ENCODE data around the gene LAMB4.

The LAMB4 gene

DNA sequence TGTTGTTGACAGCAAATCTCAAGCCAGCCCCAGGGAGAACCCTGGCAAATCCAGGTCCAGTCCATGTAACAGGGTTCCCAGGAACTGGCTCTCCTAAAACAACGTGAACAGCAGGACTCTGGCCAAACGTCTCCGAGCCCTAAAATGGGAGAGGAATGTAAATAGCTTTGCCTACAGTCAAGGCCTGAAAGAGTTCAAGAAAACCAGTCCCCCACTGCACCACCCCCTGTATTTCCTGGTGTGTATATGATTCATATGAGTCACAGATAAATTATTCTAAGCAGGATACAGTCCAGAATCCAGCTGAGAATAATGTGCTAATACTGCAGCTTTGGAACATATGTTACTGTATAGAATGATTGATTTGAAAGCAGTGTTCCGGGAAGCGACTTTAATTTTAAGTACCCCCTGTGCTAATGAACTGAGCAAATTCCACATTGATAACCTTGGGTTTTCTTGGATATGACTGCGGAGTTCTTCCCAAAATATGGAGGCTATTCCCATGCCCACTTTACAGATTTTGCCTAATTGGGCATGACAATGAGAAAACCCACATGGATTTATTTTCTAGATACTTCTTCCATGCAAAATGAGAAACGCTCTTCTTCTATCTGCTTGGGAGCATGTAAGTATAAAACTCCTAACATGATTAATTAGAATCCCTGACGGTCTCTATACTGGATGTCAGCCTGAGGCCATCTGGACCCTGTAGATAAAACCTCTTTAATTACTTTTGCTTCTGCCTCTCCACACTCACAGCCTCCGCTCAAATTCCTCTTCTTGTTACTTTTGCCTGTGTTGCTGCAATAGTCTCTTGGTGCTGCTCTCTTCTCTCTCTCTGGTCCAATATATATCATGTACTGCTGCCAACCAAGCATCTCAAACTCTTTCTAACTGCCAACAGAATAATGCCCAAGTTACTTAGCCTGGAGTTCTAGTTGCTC, 50.2 kb downstream of the LAMB4 start:
- DNase-seq (ENCODE audit: low read depth), result no peak

DNA sequence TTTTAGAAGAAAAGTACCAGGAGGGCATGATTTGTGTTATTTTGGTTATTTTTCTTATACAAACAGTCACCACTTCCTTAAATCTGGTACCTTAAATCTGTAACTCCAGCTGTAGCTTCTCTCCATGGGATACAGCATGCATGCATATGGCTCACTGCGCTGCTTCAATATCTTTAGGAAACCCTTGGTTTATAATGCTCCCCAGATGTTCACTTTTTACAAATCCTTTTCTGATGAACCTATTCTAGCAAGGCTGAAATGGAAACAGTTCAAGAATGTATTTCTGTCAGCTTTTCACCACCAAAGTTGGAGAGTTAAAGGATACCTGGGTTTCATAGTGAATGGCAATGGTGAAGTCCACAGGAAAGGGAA, 50.9 kb downstream of the LAMB4 start:
- DNase-seq (ENCODE audit: low read depth), result no peak

DNA sequence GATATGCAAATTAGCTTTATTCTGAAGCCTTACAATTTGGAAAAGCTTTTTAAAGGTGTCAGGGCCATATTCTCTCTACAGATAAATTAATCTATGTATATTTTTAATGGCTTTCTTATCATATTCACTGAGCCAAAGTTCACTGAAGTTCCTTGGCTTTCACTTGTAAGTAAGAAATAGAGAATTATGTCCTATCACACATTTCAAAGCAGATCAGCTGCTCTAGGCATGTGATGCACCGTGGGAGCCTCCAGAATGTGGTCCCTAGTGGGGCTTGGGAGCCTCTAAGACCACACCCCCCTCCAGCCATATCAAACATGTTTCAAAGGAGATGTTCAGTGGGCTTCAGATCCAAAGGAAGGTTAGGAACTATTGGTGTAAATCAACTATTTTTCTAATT, 51.5 kb downstream of the LAMB4 start:
- DNase-seq (ENCODE audit: low read depth), result no peak

DNA sequence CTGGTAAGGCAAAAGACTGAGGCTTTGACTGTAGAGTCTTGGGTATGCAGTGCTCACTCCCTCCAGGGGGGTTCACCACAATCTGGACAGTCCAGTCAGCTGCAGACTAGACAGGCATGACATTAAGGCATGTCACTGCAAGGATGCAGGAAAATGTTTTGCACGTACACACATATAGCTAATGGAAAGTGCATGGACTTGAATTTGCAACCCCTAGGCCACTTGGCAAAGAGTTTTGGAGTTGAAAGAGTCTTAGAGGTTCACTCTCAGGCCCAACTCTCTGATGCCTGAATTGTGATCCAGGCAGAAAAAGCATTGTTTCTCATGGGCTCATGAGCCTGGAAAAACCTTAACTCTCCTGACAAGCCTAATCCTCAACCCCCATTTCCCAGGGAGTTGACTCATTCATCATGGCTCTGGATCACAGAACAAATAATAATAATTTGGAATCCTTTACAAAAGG, 51.9 kb downstream of the LAMB4 start:
- DNase-seq (ENCODE audit: low read depth), result no peak

DNA sequence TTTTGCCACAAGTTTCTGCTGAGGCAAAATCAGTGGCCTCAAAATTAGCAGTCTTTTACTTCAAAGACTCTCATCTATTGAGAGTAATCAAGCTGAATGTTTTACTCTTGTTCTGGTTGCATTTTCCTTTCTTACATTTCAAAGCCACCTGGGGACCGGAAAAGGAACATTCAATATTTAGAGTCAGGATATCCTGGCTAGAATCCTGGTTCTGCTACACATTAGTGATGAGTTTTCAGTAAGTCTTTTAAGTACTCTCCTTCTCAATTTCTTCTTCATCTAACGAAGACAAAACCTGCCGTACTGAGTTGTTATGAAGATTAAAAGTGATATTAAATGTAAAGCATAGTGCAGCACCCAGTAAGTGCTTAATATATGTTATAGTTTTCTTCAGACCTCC, 52.5 kb downstream of the LAMB4 start:
- DNase-seq (ENCODE audit: low read depth), result no peak

DNA sequence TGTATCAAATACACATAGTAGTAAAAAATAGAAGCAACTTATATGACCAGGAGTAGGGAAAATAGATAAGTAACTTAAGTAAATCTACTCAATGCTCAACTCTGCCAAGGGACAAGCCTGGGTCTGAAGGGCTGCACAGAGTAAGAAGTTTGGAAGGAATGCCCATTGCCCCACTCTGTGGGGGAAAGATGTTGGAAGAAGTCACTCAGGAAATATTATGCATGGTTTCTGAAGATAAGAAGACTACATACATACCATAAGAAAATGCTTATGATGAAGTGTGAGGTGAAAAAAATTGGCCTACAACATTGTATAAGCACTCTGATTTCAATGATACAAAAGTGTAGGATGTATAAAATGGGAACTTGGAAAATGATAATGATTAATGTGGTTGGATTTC, 54.0 kb downstream of the LAMB4 start:
- no peak for DNase-seq (ENCODE audit: low read depth)

DNA sequence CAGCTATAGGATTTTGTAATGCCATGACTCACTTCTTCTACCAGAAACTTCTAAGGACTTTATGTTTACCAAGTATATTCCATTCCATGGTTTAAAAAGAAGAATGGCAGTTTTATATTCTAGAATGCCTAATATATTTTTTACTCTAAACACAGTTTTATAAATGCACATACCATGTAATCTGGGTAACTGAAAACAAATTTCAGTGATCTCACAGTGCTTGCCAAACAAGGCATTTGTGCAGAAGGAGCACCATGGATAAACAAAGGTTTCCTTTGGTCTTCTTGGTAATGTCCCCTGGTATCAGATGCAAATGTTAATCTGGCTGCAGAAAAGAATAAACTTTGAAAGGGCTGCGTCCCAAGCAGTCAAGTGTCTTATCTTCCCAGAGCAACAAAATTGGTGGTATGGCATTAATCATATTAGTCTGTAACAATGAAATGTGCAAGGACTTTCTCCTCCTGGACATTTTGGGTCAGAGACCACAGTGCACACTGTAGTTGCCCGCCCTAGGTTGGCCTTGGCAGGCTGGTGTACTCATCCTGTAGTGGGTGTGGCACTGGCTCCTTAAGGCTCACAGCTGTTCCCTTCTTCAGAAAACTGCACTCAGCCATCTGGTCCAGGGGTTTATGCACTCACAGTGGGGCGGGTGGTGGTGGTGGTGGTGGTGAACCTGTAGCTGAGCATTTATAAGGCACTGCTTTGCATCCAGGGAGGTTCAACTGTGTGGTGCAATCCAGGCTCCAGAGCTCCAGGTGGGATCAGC, 56.7 kb downstream of the LAMB4 start:
- DNase-seq (ENCODE audit: low read depth), result no peak

DNA sequence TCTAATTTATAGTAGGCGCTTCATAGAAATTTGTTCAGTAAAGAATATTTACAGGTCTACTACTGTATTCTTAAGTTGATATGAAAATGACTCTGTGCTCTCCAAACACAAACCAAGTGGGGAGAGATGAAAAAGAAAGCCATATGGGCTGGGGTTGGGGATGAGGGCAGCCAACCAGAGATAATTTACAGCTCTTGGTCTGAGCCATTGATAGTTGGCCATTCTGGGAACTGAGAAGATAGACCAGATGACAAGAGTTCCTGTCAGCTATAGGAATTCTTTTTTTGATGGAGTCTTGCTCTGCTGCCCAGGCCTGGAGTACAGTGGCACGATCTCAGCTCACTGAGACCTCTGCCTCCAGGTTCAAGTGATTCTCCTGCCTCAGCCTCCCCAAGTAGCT, 57.4 kb downstream of the LAMB4 start:
- DNase-seq (ENCODE audit: low read depth), result no peak

DNA sequence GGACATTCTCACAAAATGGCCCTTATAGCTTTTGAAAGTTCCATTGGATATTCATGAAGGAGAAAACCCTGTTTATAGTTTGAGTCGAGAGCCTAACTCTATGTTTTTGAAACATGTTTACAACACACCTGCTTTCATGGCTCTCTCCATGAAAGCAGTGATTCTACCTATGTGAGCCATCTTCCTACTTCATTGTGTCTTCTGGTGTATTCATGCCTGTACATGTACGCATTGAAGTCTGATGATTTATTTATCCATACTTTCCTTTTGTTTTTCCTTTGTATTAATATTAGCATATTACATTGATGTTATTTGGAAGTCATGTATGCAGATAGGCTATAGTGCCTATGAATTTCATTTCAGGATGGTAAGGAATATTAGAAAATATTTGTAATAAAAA, 58.0 kb downstream of the LAMB4 start:
- DNase-seq (ENCODE audit: low read depth), result no peak

DNA sequence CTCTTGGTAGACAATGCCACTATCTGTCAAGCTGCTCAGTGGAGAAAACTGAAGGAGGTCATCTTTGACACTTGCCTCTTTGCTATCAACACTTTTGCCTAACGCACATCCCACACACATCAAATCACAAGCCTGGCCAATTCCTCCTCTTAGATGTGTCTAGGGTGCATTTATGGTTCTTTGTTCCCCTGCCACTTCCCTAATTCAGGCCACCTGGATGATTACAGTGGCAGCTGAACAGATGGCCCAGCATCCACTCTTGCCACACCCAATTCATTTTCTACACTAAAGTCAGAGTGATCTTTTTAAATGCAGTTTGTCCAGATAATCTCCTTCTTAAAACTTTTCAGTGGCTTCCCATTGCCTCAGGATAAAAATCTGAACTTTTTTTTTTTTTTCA, 58.6 kb downstream of the LAMB4 start:
- no peak for DNase-seq (ENCODE audit: low read depth)

DNA sequence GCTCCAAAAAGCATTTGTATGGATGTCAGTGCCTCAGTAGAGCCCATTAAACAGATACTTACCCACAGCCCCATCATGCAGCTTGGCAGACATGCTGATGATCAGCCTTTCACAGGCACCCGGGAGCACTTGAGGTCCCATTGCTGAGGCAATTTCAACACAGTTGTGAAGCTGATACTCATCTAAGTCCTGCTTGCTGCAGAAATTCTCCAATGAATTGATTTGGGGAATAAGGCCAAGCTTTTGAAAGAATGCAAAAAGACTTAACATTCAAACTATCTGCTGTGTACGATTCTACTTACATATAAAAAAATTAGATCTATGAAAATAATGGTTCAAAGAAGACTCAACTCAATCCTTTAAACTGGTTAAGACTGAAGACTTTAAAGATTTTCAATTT, 60.5 kb downstream of the LAMB4 start:
- DNase-seq (ENCODE audit: low read depth), result no peak

DNA sequence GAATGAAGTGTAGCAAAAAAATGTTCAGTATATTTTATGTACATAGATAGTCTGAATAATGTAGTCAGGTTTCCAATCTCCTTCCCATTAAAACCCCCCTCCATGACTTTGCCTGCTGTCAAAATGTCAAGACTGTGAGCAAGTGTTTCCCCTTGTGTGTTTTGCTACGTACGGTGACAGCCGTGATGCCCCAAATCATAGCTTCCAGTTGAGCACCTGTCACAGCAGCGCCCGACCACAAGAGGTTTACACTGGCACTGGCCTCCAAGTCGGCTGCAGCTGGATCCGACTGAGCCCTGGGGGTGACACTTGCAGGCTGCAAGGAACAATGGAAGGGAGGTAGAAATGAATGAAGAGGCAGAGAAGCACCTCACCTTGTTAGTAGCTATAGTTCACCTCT, 62.3 kb downstream of the LAMB4 start:
- DNase-seq (ENCODE audit: low read depth), result no peak

DNA sequence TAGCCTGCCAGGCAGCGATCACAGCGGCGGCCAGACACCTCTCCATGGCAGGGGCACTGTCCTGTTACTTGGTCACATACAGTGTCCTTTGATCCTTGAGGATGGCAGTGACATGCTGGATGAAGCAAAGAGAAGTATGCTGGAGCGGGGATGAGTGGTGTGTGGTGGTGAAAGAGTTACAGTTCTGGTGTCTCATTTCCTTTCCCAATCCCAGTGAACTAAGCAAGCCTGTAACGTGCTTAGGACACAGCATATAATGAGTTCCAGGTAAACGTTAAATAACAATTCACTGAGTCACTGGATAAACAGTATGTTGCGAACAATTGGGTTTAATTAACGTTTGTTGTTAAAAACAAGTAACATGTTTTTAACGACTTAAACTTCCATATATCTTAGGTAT, 63.7 kb downstream of the LAMB4 start:
- no peak for DNase-seq (ENCODE audit: low read depth)

DNA sequence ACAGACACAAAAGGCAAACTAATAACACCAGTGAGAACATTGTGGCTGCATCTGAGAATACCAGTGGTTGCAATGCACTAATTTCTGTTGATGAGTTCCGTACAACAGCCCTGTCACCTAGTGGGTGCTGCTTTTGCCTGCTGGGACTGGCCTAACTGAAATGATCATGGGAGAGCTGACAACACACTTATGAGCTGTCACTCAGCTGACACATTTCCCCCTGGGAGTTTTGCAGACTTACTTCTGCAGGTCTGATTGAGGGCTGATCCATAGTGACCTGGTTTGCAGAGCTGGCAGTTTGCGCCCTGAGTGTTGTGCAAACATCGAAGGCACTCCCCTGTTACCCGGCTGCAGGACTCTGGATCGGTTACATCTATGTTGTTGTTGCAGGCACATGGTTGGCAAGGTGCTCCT, 66.6 kb downstream of the LAMB4 start:
- no peak for DNase-seq (ENCODE audit: low read depth)

DNA sequence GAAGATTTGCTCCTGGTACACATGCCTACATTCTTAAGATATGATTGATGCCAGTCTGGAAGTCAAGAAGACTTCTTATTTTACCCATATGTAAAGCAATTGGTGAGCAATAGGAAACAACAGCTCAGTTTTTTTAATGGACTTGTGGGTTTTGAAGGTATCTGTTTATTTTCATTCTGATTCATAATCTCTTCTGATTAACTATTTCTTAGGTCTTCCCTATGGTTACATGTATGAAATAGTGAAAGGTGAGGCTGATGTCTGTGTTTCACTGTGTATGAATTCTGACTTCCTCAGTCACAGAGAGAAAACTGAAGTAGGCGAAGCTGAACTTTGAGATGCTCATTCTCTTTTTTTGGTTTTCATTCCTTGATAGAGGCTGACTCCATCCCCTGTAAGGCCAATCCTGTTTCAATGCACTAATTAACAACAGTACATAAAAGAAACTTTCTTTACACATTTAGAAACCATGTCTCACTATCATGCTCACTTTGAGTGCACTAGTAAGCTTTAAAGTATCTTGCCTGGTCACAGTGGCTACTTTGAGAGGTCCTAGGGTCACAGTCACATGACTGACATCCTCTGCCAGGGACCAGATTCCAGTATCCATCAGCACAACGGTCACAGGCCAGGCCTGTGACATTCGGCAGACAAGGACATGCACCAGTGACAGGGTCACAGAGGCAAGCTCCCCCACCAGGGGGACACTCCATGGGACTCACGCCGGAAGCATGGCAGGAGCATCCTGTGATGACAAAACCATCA, 67.7 kb downstream of the LAMB4 start:
- DNase-seq (ENCODE audit: low read depth), result no peak

DNA sequence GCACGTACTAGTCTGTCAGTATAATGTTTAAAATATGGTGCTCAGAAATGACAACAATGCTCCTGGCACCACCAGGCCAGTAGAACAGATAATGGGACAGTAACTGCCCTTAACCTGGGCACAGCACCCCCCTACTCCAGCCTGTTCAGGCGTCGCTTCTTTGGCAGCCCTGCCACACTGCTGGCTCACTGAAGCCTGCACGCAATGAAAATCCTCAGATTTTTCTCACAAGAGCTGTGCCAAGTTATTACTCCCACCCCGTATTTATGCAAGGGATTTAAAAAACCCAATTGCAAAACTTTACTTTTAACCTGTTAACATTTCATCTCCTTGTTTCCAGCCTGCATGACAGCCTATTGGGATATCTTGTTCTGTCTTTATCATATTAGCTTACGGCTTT, 70.6 kb downstream of the LAMB4 start:
- DNase-seq (ENCODE audit: low read depth), result no peak

DNA sequence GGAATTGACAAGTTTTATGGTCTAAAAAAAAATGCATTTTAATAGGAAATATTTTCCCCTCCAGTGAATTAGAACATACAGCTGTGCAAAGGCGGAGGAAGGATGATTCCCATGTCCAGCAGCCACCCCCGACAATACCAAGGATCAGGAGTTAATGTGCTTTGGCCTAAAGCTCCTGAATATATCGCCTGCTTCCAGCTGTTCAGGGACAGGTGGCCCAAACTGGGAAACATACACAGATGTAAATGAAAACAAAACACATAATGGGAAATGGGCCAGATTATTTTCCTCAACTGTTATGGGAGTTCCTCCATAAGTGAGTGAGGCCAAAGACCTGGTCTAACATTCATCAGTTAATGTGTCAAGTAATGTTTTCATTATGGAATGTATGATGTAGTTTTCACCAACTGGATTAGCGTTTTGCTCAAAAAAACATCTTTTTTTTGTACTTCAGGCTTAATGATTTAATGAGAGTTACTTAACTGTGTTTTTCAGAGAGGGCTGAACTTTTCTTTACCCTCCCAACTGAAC, 72.1 kb downstream of the LAMB4 start:
- no peak for DNase-seq (ENCODE audit: low read depth)

DNA sequence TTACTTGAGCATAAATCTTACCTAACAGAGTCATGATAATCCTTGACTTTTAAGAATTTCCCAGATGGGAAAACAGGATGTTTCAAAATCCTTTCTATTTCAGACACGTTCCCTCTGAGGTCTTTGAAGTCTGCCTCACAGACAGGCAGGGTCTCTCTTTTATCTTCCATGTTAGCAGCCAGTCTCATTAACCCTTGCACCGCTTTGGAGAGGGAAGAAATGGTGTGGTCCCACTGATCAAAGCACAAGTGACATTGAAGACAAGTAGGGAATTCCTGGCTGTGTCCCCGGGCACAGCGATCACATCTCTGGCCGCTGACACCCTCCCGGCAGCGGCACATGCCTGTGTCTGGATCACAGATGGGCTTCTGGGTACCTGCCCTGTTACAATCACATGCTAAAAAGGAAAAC, 74.5 kb downstream of the LAMB4 start:
- DNase-seq (ENCODE audit: low read depth), result no peak

DNA sequence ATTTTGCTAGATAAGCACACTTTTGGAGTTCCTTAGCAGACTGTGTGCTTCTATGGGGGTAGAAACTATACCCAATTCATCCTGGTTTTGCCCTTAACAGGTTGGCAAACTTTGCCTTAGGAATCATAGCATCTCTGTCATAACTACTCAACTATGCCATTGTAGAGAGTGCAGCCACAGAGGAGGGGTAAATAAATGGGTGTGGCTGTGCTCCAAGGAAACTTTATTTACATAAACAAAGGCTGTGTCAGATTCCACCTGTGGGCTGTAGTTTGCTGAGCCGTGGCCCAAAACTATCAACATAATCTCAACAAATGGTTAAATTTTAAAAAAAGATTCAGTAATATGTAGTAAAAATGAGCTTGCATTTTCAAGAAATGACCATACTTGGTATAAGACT, 75.6 kb downstream of the LAMB4 start:
- no peak for DNase-seq (ENCODE audit: low read depth)

DNA sequence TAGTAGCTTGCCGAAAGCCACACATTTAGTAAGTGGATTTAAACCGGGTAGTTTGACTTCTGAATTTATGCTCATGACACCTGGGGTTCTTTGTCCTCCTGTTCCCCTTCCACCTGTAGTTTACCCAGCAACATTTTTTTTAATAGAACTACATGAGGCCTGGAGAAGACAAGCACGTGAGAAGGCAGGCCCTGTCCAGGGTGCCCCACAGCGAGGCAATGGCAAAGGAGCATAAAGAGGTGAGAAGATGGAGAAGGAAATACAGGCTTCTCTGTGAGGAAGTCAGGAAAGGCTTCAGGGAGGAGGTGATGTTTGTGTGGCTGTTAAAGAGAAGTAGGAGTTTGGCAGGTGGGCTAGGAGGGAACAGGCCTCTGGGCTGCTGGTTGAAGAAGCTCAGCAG, 76.9 kb downstream of the LAMB4 start:
- no peak for DNase-seq (ENCODE audit: low read depth)

DNA sequence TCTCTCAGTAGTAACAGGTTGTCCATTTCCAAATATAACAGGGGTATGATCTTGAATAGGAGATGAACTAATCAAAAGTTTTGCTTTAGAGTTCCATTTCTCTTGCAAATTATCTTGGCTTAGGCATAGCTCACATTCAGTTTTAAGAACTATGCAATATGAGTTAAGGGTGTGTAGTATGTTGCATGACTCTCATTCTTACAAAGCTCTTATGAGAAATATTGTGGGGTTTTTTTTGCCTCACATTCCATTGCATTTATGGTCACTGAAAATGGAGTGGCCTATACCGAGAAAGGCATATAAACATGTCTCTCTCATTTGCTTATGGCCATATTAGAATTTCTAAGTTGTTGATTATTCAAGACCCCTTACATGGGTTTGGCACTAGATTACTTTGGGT, 78.7 kb downstream of the LAMB4 start:
- no peak for DNase-seq (ENCODE audit: low read depth)

DNA sequence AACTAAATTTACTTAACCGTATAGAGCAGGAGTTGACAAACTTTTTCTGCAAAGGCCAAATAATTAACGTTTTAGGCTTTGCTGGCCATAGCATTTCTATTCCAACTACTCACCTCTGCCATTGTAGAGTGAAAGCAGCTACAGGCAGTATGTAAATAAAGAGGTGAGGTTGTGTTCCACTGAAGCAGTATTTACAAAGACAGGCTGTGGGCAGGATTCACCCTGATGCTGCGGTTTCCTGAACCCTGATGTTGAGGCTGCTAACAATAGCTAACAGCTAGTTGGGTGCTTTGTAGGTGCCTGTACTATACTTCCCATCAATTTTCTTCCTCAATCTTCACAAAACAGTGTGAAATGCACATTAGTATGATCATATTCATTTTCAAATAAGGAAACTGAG, 80.2 kb downstream of the LAMB4 start:
- no peak for DNase-seq (ENCODE audit: low read depth)

Data from CMK (cell line).